SJCRH30 (cell line): ENCODE results near the gene ABCA8. TPM values are rescaled to one million over a fixed set of nuclear protein-coding genes. Genes with fewer than 3 reads are reported as not detected.
"Not testable (repeated sequence)": the region's sequence is repeated elsewhere in the genome, so short reads cannot be mapped to it uniquely, and the experiment has no call there.

Experiments
- DNase-seq, 2 experiments: peaks; one replicate each; pipeline ENCODE4 v3.0.0-alpha.2; 2015 to 2020
- H3K27ac ChIP-seq: fragments of 250-450 bp; sonication (Bioruptor Pico); 2 replicates; pipeline ENCODE4 v1.5.1; 2020; ENCODE audit warnings: mild to moderate bottlenecking, moderate library complexity
- H3K27me3 ChIP-seq: fragments of 250-450 bp; sonication (Bioruptor Pico); 2 replicates; pipeline ENCODE4 v1.5.1; 2020; ENCODE audit warnings: mild to moderate bottlenecking, moderate library complexity
- H3K36me3 ChIP-seq: fragments of 250-450 bp; sonication (Bioruptor Pico); 2 replicates; pipeline ENCODE4 v1.5.1; 2020; ENCODE audit warnings: mild to moderate bottlenecking, moderate library complexity
- H3K4me1 ChIP-seq: fragments of 250-450 bp; sonication (Bioruptor Pico); 2 replicates; pipeline ENCODE4 v1.5.1; 2020; ENCODE audit warnings: mild to moderate bottlenecking, moderate library complexity
- H3K4me3 ChIP-seq: fragments of 250-450 bp; sonication (Bioruptor Pico); 2 replicates; pipeline ENCODE4 v1.5.1; 2020; ENCODE audit warnings: mild to moderate bottlenecking, moderate library complexity
- H3K9me3 ChIP-seq: fragments of 250-450 bp; sonication (Bioruptor Pico); replicated peaks from 2 replicates; pipeline ENCODE4 v1.5.1; 2020; ENCODE audit warnings: mild to moderate bottlenecking, moderate library complexity
- total RNA-seq: library from RNA; depleted of rRNA; stranded (reverse); fragments of >200 nt; shearing (Covaris generic); gene quantifications from 2 replicates; pipeline ENCODE4 v1.2.3, GENCODE V29; 2014; rRNA removed

Gene ABCA8
- total RNA-seq = 0.13 TPM in 1 of 2 replicates, not detected in the other

GRCh38 chr17:68955181-68955841, at the start of gene ABCA8:
Gene ABCA8, minus strand, starts transcription at chr17:68955392. Its CDS starts 13,358 bp downstream, at chr17:68942034.
- Histone ChIP-seq H3K9me3 (no peaks in the 10 kb centered on the region), H3K4me3 (no peak within 1 kb of the TSS), H3K36me3 (no peaks in the 10 kb centered on the region), H3K4me1 (no peaks in the 10 kb centered on the region), H3K27me3 (no peaks in the 10 kb centered on the region), H3K27ac (no peak within 1 kb of the TSS)
- DNase-seq = no peak

- not testable (repeated sequence) for H3K36me3 ChIP-seq, H3K27ac ChIP-seq, DNase-seq, H3K4me3 ChIP-seq, H3K4me1 ChIP-seq, H3K9me3 ChIP-seq, H3K27me3 ChIP-seq
Observed at GRCh38 chr17:69004759-69005158, 49.6 kb upstream of the ABCA8 start.

GRCh38 chr17:68999743-69000142, 44.6 kb upstream of the ABCA8 start:
- H3K9me3 ChIP-seq, H3K27ac ChIP-seq: not testable (repeated sequence)

GRCh38 chr17:68993112-68993511, 37.9 kb upstream of the ABCA8 start:
- DNase-seq = no peak
- H3K27me3 ChIP-seq = peaks cover 8% of the 10 kb centered on the region; the same call in 1 of the 2 replicates
- no peaks in the 10 kb centered on the region for H3K9me3 ChIP-seq
- H3K4me3 ChIP-seq = no peak overlapping the region
- H3K4me1 ChIP-seq = no peaks in the 10 kb centered on the region
- H3K27ac ChIP-seq = no peak overlapping the region
- H3K36me3 ChIP-seq = no peaks in the 10 kb centered on the region

More at GRCh38 chr17:68999743-69000142, 44.6 kb upstream of the ABCA8 start:
- not testable (repeated sequence) for H3K36me3 ChIP-seq, H3K27me3 ChIP-seq, H3K4me3 ChIP-seq, H3K4me1 ChIP-seq, DNase-seq

- H3K9me3 ChIP-seq = no peaks in the 10 kb centered on the region
- no peaks in the 10 kb centered on the region for H3K4me1 ChIP-seq
- no peak for DNase-seq
- H3K36me3 ChIP-seq = no peaks in the 10 kb centered on the region
- no peak overlapping the region for H3K4me3 ChIP-seq
- H3K27ac ChIP-seq = no peak overlapping the region
- peaks cover 8% of the 10 kb centered on the region; the same call in 1 of the 2 replicates for H3K27me3 ChIP-seq
Observed at GRCh38 chr17:68987966-68988365, 32.8 kb upstream of the ABCA8 start.

GRCh38 chr17:68981288-68981687, 26.1 kb upstream of the ABCA8 start:
- no peaks in the 10 kb centered on the region; the same call in 1 of the 2 replicates for H3K27me3 ChIP-seq
- H3K9me3 ChIP-seq = no peaks in the 10 kb centered on the region
- DNase-seq = peak; percentile 13 to 35
- H3K4me3 ChIP-seq = no peak overlapping the region
- no peaks in the 10 kb centered on the region for H3K36me3 ChIP-seq
- no peaks in the 10 kb centered on the region for H3K4me1 ChIP-seq
- no peak overlapping the region for H3K27ac ChIP-seq

GRCh38 chr17:68973098-68973846, 18.1 kb upstream of the ABCA8 start:
- no peak overlapping the region for H3K4me3 ChIP-seq
- no peak for DNase-seq

GRCh38 chr17:68972119-68972704, 17.0 kb upstream of the ABCA8 start:
- Histone ChIP-seq H3K4me3 (no peak overlapping the region), H3K27ac (no peak overlapping the region), H3K27me3 (peaks cover 4% of the 10 kb centered on the region; the same call in 1 of the 2 replicates), H3K36me3 (no peaks in the 10 kb centered on the region), H3K4me1 (no peaks in the 10 kb centered on the region), H3K9me3 (no peaks in the 10 kb centered on the region)
- peak in 1 of 2 experiments; percentile 21 for DNase-seq

More at GRCh38 chr17:68973098-68973846, 18.1 kb upstream of the ABCA8 start:
- no peaks in the 10 kb centered on the region for H3K36me3 ChIP-seq
- H3K27me3 ChIP-seq = 0 out of 2 replicates have a peak, but pooled peaks cover 4% of the 10 kb centered on the region
- H3K9me3 ChIP-seq = no peaks in the 10 kb centered on the region
- H3K4me1 ChIP-seq = no peaks in the 10 kb centered on the region
- no peak overlapping the region for H3K27ac ChIP-seq

- no peak overlapping the region for H3K4me3 ChIP-seq
- H3K27me3 ChIP-seq = peaks cover 4% of the 10 kb centered on the region; the same call in 1 of the 2 replicates
- no peak overlapping the region for H3K27ac ChIP-seq
- H3K9me3 ChIP-seq = no peaks in the 10 kb centered on the region
- no peaks in the 10 kb centered on the region for H3K4me1 ChIP-seq
- DNase-seq = no peak
- H3K36me3 ChIP-seq = no peaks in the 10 kb centered on the region
Observed at GRCh38 chr17:68969101-68969500, 13.9 kb upstream of the ABCA8 start.

GRCh38 chr17:68963958-68964357, 8.8 kb upstream of the ABCA8 start:
- no peak overlapping the region for H3K4me3 ChIP-seq
- no peak overlapping the region for H3K27ac ChIP-seq
- H3K9me3 ChIP-seq = no peaks in the 10 kb centered on the region
- H3K27me3 ChIP-seq = no peaks in the 10 kb centered on the region; the same call in 1 of the 2 replicates
- H3K36me3 ChIP-seq = no peaks in the 10 kb centered on the region
- no peaks in the 10 kb centered on the region for H3K4me1 ChIP-seq
- no peak for DNase-seq

- no peak for DNase-seq
- Histone ChIP-seq H3K9me3 (no peaks in the 10 kb centered on the region), H3K27me3 (no peaks in the 10 kb centered on the region), H3K36me3 (no peaks in the 10 kb centered on the region), H3K27ac (no peak overlapping the region), H3K4me3 (no peak overlapping the region), H3K4me1 (no peaks in the 10 kb centered on the region)
Observed at GRCh38 chr17:68961214-68961882, 6.2 kb upstream of the ABCA8 start.

- not testable (repeated sequence) for H3K36me3 ChIP-seq, H3K9me3 ChIP-seq
Observed at GRCh38 chr17:68959117-68959516, 3.9 kb upstream of the ABCA8 start.

GRCh38 chr17:68957944-68958343, 2.8 kb upstream of the ABCA8 start:
- Histone ChIP-seq H3K9me3 (no peaks in the 10 kb centered on the region), H3K4me3 (no peak overlapping the region), H3K27ac (no peak overlapping the region), H3K4me1 (no peaks in the 10 kb centered on the region), H3K27me3 (no peaks in the 10 kb centered on the region), H3K36me3 (no peaks in the 10 kb centered on the region)
- DNase-seq = no peak

More at GRCh38 chr17:68959117-68959516, 3.9 kb upstream of the ABCA8 start:
- not testable (repeated sequence) for H3K27ac ChIP-seq, H3K27me3 ChIP-seq, H3K4me1 ChIP-seq, H3K4me3 ChIP-seq, DNase-seq

GRCh38 chr17:68954146-68954896, 871 bp downstream of the ABCA8 start:
- DNase-seq = no peak
- no peak overlapping the region for H3K27ac ChIP-seq
- H3K27me3 ChIP-seq = no peaks in the 10 kb centered on the region
- H3K36me3 ChIP-seq = no peaks in the 10 kb centered on the region
- H3K4me1 ChIP-seq = no peaks in the 10 kb centered on the region
- H3K4me3 ChIP-seq = no peak overlapping the region
- H3K9me3 ChIP-seq = no peaks in the 10 kb centered on the region
